Cardiac fibroblast (primary cell): ENCODE measurements around the gene TCP10L.
"Not testable (repeated sequence)": the region's sequence is repeated elsewhere in the genome, so short reads cannot be mapped to it uniquely, and the experiment has no call there.

Experiments
- DNase-seq, 2 donors: peaks; one replicate each; pipeline versions ENCODE4 v3.0.0 to v3.0.0-alpha.2; 2010; ENCODE audit warnings: low read depth in 2 of 2
- H3K4me3 ChIP-seq, 2 donors: replicated peaks in 1 of 2; 1 replicate in 1 of 2; 2 replicates in 1 of 2; pipeline ENCODE4 v1.5.1; 2011; ENCODE audit warnings: low read depth in 2 of 2, low read length in 2 of 2, mild to moderate bottlenecking in 2 of 2, moderate library complexity in 1 of 2
- TF ChIP-seq, protein P1 (sequence below): IDR thresholded peaks from one replicate; pipeline ENCODE4 v1.5.1; 2011; ENCODE audit warnings: low read depth, mild to moderate bottlenecking, low read length, inconsistent platforms

Gene TCP10L

DNA sequence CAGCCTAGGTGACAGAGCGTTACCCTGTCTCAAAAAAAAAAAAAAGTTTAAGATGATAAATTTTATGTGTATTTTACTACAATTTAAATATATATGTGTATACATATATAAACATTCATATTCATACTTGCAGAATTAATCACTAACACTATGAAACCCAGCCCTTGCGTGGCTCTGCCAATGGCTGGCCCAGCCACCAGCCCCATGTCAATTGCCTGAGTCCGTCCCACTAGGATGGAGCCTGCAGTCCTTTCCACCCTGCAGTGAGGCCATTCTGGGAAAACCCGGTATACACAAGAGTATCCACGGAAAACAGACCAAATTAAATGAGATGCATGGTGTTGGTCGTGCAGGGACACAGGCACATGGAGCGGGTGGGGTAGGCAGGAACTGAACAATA is 49.7 kb downstream of the TCP10L start:
- DNase-seq = no peak
- TF ChIP-seq, protein P1, sequence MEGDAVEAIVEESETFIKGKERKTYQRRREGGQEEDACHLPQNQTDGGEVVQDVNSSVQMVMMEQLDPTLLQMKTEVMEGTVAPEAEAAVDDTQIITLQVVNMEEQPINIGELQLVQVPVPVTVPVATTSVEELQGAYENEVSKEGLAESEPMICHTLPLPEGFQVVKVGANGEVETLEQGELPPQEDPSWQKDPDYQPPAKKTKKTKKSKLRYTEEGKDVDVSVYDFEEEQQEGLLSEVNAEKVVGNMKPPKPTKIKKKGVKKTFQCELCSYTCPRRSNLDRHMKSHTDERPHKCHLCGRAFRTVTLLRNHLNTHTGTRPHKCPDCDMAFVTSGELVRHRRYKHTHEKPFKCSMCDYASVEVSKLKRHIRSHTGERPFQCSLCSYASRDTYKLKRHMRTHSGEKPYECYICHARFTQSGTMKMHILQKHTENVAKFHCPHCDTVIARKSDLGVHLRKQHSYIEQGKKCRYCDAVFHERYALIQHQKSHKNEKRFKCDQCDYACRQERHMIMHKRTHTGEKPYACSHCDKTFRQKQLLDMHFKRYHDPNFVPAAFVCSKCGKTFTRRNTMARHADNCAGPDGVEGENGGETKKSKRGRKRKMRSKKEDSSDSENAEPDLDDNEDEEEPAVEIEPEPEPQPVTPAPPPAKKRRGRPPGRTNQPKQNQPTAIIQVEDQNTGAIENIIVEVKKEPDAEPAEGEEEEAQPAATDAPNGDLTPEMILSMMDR = no peak
- no peak overlapping the region for H3K4me3 ChIP-seq

DNA sequence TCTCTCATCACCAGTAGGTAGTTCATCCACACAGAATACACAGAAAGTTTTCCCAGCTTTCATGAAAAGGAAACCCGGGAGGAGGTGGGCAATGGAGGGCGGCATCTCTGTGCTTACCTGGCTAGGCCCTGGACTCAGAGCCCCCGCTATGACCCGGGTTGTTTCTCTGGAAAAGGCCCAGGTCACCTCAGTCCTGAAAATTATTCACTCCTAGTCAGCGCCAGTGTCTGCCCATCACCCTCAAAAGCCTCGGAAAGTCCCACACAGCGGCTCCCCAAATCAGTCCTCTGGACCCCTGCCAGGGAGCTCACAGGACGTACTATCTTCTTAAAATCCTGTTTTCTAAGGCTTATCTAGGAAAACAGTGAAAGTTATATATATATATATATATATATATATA is 51.2 kb downstream of the TCP10L start:
- H3K4me3 ChIP-seq = no peak overlapping the region
- no peak for DNase-seq
- TF ChIP-seq, protein P1 = no peak

DNA sequence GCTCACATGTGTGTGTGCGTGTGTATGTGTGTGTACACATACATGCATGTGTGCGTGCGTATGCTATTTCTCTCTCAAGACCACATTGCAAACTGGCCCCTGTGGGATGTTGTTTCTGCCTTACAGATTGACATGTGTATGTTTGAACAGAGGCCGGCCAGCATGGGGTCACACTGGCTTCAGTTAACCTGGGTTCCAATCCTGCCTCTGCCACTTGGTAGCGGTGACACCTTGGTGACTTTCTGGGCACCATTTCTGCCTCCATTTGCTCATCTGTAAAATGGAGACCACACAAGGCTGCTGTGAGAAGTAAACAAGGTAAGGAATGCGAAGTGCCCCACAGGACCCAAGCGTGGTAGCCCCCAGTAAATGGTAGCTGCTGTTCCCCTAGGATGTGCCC is 51.7 kb downstream of the TCP10L start:
- no peak overlapping the region for H3K4me3 ChIP-seq
- no peak for DNase-seq
- TF ChIP-seq, protein P1 = no peak

DNA sequence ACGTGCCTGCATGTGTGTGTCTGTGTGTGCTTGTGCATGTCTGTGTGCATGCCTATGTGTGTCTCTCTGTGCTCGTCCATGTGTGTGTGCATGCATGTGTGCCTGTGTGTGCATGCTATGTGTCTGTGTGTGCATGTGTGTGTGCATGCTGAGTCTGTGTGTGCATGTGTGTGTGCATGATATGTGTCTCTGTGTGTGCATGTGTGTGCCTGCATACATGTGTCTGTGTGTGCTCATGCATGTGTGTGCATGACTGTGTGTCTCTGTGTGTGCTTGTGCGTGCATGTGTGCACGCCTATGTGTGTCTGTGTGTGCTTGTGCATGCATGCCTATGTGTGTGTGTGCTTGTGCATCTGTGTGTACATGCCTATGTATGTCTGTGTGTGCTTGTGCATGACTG is 52.3 kb downstream of the TCP10L start:
- H3K4me3 ChIP-seq = no peak overlapping the region
- DNase-seq = no peak
- TF ChIP-seq, protein P1 = no peak

DNA sequence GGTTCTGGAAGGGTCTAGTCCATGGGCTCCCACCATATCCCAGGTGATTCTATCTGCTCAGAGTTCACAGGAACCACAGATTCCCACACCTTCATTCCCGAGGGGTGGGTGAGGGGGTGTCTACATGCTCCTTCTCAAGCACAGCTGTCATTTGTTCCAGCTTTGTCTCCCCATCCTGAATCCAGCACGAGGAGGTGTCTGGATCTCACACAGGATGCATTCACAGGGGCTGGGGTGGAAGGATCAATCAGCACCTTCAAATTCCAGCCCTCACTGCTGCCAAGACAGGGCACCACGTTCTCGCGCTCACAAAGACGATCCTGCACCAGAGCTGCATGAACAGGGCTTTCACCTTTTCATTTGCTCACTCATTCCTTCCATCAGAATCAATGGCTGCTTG is 52.7 kb downstream of the TCP10L start:
- no peak overlapping the region for H3K4me3 ChIP-seq
- DNase-seq = no peak
- TF ChIP-seq, protein P1 = no peak

DNA sequence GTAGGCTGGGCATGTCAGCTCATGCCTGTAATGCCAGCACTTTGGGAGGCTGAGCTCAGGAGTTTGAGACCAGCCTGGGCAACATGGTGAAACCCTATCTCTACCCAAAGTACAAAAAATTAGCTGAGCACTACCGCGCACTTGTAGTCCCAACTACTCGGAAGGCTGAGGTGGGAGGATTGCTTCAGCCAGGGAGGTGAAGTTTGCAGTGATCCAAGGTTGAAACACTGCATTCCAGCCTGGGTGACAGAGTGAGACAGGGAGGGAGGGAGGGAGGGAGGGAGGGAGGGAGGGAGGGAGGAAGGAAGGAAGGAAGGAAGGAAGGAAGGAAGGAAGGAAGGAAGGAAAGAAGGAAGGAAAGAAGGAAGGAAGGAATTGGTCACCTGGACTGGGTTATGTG is 53.8 kb downstream of the TCP10L start:
- H3K4me3 ChIP-seq, DNase-seq: not testable (repeated sequence)

DNA sequence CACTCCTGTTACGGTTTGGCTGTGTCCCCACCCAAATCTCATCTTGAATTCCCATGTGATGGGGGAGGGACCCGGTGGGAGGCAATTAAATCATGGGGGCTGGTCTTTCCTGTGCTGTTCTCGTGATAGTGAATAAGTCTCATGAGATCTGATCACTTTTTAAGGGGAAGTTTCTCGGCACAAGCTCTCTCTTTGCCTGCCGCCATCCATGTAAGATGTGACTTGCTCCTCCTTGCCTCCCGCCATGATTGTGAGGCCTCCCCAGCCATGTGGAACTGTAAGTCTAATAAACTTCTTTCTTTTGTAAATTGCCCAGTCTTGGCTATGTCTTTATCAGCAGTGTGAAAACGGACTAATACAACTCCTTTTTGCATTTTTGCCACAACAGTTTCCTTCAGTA is 54.5 kb downstream of the TCP10L start:
- DNase-seq, H3K4me3 ChIP-seq: not testable (repeated sequence)

DNA sequence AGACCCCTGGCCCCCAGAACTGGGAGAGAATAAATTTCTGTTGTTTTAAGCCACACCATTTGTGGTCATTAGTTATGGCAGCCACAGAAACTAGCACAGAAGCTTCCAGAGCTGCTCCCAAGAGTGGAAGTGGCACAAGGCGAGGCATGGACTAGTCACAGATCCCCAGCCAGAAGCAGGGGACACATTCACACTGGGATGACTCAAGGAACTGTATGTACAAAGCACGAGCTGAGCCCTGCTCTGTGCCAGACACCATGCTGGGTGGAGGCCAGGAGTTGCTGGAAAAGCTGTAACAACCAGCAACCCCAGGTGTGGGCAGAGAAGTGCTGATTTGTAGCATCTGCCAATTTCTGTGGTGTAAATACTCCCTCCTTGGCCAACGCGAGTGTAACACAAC is 55.6 kb downstream of the TCP10L start:
- TF ChIP-seq, protein P1 = no peak
- H3K4me3 ChIP-seq = no peak overlapping the region
- peak in 1 of 2 donors; percentile 27 for DNase-seq
